Measurements from ENCODE around the gene DQX1. TPM values are rescaled to one million over a fixed set of nuclear protein-coding genes. Genes with fewer than 3 reads are reported as not detected.

The DQX1 gene
- total and polyA plus RNA-seq, 8 donors, result 0.13 to 0.54 (median 0.25) TPM

GRCh38 chr2:74482801-74483674 lies 43.0 kb downstream of the DQX1 start, which contains the start of the genes CCDC142 and TTC31:
TSS of gene CCDC142 (minus strand) at chr2:74482998. CDS start at chr2:74482837, 161 bp downstream.
TSS of gene TTC31 (plus strand) at chr2:74483081. CDS start at chr2:74483096, 15 bp downstream.
- intact Hi-C loops (cut with DNase I), result loop anchor here in 1 of 2 donors (5.0 kb wide), 1 partner anchor 104 kb away; no protein-coding TSS in a partner anchor
- Histone ChIP-seq H3K36me3 (peaks cover 0 to 38% of the 10 kb centered on the region in 2 donors), H3K27me3 (no peaks in the 10 kb centered on the region), H3K27ac (peak within 1 kb of the TSS; percentile 89 to 94), H3K9me3 (no peaks in the 10 kb centered on the region), H3K4me1 (peaks cover 19 to 44% of the 10 kb centered on the region in 2 donors), H3K4me3 (peak within 1 kb of the TSS; percentile 84 to 96)
- TF ChIP-seq CTCF (IDR thresholded peaks at IDR 0.05), result peak; percentile 65 to 89
- DNase-seq (peak; percentile 96 to 99 (median 96)), ATAC-seq (peak; percentile 97)

GRCh38 chr2:74481961-74482800 lies 43.9 kb downstream of the DQX1 start:
- ATAC-seq (peak; percentile 57), DNase-seq (peak in 2 of 4 donors; percentile 70 to 90)
- Histone ChIP-seq H3K36me3 (peaks cover 0 to 30% of the 10 kb centered on the region in 2 donors), H3K27ac (peak overlapping the region; percentile 89 to 94), H3K9me3 (no peaks in the 10 kb centered on the region), H3K4me3 (peak overlapping the region; percentile 84 to 96), H3K4me1 (peaks cover 19 to 48% of the 10 kb centered on the region in 2 donors), H3K27me3 (no peaks in the 10 kb centered on the region)
- intact Hi-C loops (cut with DNase I), result loop anchor here in 1 of 2 donors (5.0 kb wide), 1 partner anchor 105 kb away; no protein-coding TSS in a partner anchor
- no peak for TF ChIP-seq CTCF (IDR thresholded peaks at IDR 0.05)

GRCh38 chr2:74481431-74481830 lies 44.6 kb downstream of the DQX1 start:
- intact Hi-C loops (cut with DNase I), result loop anchor here in 1 of 2 donors (5.0 kb wide), 1 partner anchor 106 kb away; no protein-coding TSS in a partner anchor
- no peak for TF ChIP-seq CTCF (IDR thresholded peaks at IDR 0.05)
- Histone ChIP-seq H3K9me3 (no peaks in the 10 kb centered on the region), H3K4me3 (peak overlapping the region; percentile 84 to 96), H3K27ac (no peak overlapping the region), H3K4me1 (peaks cover 26 to 55% of the 10 kb centered on the region in 2 donors), H3K36me3 (peaks cover 0 to 22% of the 10 kb centered on the region in 2 donors), H3K27me3 (no peaks in the 10 kb centered on the region)
- DNase-seq (no peak), ATAC-seq (no peak)

GRCh38 chr2:74474899-74475298 lies 51.1 kb downstream of the DQX1 start:
- peak in 1 of 4 donors; percentile 39 for DNase-seq
- peaks cover 15 to 40% of the 10 kb centered on the region in 2 donors for H3K4me1 ChIP-seq
- no peaks in the 10 kb centered on the region for H3K27me3 ChIP-seq
- no peak overlapping the region for H3K4me3 ChIP-seq
- no peak for TF ChIP-seq CTCF (IDR thresholded peaks at IDR 0.05)
- ATAC-seq, result no peak
- peaks cover 0 to 31% of the 10 kb centered on the region in 2 donors for H3K36me3 ChIP-seq
- no peak overlapping the region for H3K27ac ChIP-seq
- intact Hi-C loops (cut with DNase I), result no loop called here
- H3K9me3 ChIP-seq, result no peaks in the 10 kb centered on the region
